Activated gamma-delta T cell treated with Interleukin-2 at 50 U/mL for 16 hours (primary cell): Measurements from ENCODE around the gene C2CD4C.

Experiments
- DNase-seq: peaks from one replicate; pipeline ENCODE4 v3.0.0-alpha.2; 2020

The C2CD4C gene

DNA sequence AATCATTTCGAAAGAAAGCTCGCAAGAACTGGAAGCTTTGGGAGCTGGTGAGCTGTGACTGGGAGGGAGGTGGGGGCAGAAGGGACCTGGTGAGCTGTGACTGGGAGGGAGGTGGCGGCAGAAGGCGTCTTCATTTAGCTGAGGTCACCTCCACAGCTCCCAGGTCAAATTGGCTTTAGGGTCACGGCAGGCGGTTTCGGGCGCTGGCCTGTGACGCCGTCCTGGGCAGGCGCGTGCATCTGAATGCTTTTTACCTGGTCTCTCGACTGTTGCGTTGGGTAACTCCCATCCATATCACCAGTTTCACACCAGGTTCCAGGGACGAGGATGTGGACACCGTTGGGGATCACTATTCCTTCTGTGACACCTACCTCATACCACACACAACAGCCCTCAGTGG is 29.2 kb downstream of the C2CD4C start:
- DNase-seq = no peak

DNA sequence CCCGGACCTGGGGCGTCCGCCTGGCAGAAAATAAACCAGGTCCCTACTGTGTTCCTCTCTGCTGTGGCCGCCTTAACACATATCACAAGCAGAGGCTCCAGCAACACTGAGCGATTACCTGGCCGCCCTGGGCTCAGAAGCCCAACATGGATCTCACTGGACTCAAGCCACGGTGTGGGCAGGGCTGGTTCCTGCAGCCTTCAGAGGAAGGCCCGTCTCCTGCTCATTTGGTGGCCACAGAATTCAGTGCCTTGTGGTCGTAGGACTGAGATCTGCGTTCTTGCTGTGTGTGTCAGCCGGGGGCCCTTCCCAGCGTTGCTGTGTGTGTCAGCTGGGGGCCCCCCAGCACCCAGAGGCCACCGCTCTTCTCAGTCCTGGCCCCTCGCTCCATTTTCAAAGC is 30.2 kb downstream of the C2CD4C start:
- no peak for DNase-seq

DNA sequence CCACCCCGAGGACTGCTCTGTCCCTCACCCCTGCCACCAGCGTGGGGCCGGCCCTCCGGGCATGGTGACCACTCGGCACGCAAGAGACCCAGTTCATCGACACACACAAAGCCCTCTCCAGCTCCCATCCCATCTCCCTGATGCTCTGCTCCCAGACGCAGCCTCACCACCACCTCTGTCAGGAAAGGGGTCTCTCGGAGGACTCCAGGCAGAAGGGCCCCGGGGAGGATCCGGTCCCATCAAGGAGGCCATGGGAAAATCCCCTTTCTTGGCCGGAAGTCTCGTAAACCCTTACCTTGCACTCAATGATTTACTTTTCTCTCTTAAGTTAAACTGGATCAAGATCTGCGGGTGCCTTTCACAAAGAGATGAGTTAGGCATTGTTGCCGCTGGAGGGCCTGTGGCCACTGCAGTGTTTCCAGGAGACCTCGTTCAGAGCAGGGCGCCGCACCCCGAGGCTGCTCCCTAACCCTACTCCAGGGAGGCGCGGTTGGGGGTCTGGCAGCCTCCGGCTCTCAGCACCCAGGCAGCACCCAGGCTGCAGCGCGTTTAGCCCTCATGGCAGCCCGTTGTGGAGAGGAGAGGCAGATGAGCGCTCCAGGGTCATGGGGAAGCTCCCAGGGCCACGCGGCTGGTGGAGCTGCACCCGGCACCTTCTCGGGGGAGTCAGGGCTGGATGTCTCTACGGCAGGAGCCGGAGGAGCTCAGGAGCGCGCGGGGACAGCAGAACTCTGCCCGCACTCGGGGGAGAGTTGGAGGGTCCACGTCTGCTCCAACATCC is 31.0 kb downstream of the C2CD4C start:
- DNase-seq = no peak

DNA sequence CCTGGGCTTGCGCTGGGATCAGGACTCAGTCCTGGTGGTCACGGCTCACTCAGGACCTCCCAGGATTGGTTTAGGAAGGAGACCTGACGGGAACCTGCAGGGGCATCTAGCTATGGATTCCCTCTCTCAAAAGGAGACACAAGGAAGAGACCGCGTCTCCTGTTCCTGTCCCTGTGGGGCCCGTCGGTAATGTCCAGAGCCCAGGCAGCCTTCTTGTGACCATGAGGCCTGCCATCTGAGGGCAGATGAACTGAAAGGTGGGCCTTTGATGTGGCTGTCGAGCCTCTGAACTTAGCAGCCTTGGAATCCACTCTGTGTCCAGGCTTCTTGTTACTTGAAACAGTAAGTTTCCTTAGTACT is 32.9 kb downstream of the C2CD4C start:
- DNase-seq = no peak

DNA sequence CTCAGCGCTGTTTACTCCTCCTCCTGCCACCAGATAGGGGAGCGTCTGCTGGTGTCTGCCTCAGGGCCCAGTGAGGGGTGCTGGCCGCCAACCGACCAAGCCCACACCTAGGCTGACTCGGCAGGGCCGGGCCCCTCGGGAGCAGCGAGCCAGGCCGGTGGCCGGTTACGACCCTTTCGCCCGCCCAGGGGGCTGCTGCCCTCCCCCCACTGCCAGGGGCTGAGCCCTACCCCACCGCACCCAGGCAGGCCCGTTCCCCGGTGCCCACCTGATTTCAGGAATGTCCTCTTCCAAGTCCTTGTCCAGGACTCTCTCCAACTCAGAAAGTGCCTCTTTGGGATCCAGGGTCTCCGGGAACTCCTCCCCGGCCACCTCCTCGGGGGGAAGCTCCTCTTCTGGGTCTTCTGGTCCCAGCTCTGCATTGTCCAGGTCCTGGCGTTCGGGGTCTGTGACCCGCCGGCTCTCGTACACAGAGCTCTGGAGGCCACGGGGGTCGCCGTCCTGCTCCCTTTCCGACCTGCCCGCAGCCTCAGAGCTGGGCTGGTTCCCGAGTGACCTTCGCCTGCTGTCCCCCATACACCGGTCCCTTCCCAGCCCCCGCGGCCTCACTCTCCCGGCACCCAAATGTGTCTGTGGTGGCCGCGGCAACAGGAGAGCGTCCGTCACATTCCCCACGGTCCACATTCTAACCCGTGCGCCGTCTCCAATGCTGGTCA is 33.4 kb downstream of the C2CD4C start:
- DNase-seq = no peak

DNA sequence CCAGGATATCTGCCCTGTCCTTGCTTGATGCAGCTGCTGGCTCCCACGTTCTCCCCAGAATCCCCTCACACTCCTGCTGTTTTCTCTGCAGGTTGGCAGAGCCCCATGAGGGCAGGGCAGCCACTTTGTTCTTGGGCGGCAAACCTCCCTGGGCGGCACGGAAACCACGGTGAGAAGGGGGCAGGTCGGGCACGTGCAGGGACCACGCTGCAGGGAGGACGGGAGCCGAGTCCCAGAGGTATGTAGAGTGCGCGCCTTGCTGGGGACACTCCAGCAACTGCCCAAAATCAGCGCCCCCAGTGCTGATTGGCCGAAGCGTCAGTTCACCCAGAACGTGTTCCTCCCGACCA is 34.1 kb downstream of the C2CD4C start:
- DNase-seq = no peak

DNA sequence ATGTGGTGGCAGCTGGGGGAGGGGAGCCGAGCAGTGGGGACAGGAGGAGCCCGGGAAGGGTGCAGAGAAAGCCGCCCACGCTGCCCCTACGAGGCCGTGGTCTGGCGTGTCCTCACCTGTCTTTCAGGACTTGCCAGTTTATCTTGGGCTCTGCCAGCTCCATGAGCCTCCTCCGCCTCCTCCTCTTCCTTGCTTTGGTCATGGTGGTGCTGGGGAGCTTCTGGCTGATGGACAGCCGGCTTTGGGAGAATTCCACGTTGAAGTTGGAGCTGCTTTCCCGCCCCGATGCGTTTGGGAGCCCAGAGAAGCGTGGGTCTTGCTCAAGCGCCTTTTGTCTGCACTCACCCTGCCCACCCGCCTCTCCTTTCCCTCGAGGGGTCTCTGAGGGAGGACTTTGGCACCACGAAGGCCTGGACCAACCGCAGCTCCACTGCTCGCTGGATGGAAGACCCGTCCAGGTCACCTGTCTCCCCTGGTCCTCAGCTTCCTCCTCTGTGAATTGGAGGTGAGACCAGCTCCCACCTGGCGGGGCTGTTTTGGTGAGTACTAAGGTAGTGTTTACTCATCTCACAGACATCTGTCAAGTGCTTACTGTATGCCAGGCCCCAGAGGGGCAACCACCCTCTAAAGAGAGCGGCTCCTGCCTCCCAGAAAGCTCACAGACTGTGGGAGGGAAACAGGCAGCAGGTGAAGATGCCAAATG is 34.6 kb downstream of the C2CD4C start:
- DNase-seq = no peak

DNA sequence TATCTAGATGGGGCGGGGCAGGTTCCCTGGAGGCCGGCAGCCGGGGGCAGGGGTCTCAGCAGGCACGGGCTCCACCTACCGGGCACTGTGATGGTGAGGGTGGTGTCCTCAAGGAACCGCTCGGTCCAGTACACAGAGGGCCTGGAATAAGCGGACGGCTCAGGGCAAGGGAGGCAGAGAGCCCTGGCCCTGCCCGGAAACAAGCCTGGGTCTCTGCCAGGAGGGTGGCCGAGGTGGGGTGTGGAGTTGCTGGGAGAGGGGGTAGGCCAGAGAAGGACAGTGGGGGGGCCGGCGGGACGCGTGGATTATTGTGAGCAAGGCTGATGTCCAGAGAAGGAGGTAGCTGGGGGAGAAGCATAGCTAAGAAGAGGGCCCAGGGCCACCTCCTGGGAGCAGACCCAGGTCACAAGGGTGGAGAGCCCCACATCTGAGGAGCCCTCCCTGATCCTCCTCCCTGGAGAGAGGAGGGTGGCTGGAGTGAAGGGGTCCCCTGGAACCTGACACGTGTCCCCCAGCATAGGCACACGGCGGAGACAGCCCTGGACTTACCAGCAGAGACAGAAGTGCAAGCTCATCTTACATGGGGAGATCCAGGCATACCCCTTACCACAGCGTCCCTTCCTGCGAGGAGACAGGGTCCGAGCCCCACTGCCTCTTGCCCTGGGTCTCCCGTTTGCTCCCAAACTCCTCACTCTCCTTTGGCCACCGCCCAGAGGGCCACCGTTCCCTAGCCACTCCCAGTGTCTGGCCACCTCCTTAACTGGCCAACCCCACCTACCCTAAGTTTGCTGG is 35.4 kb downstream of the C2CD4C start:
- DNase-seq = no peak

DNA sequence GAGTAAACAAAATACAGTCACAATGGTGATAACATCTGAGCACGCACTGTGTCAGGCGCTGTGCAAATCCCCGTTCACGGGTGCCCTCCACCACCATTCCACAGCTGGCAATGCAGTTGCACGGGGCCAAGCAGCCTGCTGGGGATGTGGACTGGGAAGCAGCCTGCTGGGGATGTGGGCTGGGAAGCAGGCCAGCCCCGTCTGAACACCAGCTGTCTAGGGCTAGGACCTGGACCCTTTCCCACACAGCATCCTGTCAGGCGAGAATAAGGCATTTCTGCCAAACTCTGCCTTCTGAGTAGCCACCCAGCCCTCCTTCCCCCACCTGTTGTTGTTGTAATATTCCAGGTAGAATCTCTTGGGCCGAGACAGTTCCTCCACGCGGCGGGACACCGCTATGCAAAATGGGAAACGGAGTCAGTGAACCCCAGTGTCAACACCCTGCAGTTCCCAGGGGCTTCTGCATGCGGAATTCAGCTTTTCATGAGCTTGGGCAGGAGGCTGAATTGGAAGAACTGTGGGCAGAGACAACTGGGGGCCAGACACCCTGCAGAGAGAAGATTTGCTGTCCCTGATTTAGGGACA is 36.5 kb downstream of the C2CD4C start:
- no peak for DNase-seq

DNA sequence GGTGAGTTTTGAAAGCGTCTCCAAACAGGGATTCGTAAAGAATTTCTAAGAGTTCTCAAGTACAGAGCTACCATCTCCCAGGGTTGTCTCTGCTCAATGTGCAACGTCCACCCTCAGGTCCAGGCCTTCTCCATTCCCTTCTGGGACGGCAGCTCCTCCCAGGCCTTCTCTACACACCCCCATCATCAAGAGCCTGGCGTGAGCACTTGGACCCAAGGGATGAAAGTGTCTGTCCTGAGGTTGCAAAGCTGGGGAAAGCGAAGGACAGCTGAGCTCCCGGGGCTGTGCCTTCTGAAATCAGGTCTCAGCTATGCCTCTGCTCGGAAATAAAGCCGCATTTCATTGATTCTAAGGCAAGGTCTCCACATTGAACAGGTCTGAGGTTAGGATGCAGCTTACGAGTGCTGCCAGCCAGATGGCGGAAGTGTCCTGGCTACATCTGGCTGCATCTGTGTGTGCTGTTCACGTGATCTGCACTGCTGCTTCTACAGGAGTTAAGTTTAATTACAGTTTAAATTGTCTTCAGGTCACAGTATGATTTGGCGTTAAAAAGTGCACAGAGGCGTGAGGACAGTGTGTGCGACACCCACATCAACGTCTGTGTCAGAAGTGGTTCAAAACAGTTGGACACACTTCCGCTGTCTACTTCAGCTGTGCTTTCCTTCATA is 37.3 kb downstream of the C2CD4C start:
- no peak for DNase-seq

DNA sequence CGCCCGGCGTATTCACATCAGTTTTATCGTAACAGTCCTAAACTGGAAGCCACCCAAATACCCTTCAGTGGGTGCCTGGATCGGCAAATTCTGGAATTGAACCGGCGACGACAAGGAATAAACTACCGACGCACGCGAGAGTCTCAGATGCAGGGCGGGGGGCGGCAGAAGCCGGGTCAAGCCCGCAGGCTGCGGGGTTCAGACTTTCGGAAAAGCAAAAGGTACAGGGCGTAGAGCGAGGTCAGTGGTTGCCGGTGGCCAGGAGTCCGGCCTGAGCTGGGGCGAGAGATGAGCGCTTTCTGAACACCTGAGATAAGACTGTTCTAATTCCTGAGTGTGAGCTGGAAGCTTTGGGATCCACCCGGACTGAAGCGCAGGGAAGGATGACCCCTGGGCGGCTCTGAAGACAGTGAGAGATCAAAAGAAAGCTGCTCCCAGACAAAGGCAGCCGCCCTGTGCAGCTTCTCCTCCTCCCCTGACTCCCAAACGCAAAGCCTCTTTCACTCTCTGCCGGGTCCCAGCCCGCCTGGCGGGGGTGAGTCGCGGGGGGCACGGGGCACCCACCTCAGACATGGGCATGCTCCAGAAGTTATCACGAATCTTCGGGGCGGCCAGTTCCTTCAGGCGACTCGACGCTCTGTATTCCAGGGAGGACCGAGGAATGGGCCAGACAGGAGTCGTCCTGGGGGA is 38.2 kb downstream of the C2CD4C start:
- no peak for DNase-seq

DNA sequence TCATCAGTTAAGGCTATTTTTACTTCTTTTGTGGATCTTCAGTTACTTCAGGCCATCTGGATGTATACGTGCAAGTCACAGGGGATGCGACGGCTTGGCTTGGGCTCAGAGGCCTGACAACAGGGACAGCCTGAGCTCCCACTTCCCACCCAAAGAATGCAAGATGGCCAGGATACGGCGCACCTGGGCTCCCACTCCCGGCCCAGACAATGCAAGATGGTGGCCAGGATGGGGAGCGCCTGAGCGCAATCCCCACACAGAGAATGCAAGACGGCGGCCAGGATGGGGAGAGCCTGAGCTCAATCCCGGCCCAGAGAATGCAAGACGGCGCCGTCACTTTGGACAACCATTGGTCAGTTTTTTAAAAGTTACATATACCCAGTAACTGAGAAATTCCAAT is 39.1 kb downstream of the C2CD4C start:
- DNase-seq = no peak

DNA sequence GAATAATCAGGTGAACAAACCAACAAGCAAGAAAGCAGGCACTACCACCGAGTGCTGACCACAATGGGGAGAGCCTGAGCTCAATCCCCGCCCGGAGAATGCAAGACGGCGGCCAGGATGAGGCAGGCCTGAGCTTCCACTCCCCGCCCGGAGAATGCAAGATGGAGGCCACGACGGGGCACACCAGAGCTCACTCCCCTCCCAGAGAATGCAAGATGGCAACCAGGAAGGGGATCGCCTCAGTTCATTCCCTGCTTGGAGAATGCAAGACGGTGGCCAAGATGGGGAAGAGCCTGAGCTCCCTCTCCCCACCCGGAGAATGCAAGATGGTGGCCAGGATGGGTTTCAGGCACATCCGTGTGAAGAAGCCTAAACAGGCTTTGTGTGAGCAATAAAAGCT is 39.7 kb downstream of the C2CD4C start:
- DNase-seq = no peak

DNA sequence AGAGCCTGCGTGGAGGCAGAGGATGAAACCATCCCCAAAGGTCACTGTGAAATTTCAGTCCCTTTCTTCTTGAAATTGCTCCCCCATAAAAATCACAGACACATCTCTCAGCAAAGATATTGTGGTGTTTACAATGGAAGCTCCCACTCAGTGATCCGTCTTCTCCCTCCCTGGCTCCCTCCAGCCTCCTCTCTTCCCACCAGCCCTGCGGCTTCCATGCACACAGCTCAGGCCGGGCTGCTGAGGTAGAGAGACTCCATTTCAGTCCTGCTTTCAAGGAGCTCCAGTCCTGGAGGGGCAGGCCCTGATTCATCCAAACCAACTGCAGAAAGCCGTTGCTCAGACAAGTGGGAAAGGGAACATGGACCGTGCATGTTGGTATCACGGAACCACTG is 40.3 kb downstream of the C2CD4C start:
- DNase-seq = no peak

DNA sequence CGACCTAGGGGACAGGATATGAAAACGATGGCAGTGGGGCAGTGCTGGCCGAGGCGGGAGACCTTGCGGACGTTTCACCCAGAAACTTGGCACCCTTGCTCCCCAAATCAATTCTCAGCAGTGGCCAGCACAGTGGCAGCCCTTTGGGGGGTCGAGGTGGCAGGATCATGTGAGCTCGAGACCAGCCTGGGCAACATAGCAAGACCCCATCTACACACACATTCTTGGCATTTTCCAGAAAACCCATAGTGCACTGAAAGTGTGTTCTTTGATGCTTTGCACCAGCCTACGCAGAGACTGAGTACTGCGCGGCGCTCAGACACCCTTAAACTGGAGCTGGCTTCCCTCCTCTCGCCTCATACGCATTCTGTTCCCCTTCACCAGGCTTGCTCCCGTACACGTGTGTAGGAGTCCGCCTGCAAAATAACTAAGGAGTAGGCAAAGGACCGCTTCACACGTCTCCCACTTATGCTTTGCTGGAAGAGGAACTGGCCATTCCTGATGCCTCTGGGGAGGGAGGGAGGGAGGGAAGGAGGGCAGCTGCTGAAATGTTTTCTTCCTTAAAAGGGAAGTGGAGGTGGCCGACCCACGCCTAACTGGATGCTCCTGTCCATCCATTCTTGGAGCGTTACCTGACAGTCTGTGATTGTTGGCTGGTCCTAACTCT is 40.9 kb downstream of the C2CD4C start:
- DNase-seq = no peak

DNA sequence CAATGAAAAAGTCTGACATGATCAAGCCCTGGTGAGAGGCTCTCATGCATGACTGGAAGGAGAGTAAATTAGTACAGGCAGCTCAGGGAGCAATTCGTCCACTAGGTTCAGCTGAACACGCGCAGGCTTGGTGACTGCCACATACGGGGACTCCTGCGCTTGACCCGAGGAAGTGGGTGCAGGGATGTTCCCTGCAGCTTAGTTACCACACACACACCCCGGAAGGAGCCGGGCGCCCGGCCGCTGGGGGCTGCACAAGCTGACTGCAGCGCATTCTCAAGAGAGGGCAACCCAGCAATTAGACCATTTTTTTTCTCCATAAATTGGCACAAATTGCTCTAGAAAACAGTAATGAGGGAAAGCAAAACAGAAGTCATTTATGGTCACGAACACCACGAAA is 41.4 kb downstream of the C2CD4C start:
- DNase-seq = no peak

DNA sequence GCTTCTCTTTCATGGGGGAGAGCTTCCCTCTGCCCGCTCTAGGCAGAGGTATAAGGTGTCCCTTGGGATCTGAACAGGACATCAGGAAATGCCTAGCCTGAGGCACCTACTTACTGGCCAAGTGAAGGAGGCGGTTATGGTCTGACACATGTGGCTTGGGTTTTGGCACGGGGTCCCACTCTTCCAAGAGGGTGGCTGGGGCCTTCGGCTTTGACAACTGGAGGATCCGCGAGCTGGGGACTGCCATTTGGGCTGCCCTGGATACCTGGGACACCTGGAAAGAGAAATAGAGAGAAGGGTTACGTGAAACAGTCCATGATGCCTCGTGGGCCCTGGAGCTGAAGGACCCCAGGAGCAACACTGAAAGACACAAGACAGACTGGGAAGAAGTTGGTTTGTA is 42.0 kb downstream of the C2CD4C start:
- DNase-seq = no peak

DNA sequence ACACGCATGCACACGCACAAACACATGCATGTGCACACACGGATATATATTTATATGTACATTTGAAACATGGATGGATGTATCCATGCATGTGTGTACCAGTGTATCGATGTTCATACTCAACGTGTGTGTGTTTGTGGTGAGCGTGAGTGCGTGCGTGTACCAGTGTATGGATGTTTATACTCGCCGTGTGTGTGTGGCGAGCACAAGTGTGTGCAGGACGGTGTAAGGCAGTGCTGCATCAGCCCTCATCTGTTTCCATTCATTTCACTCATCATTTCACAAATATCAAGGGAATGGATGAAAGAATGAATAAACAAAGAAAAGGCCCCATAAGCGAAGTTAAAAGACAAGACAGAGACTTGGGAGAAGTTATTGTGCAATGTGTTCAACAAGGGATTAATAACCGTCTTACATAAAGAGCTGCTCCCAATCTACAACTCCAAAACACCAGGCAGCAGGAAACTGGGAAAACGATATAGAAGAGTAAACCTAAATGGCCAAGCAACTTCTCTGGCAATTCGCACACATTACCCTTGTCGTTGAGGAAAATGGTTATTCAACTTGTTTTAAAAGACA is 42.7 kb downstream of the C2CD4C start:
- DNase-seq = no peak

DNA sequence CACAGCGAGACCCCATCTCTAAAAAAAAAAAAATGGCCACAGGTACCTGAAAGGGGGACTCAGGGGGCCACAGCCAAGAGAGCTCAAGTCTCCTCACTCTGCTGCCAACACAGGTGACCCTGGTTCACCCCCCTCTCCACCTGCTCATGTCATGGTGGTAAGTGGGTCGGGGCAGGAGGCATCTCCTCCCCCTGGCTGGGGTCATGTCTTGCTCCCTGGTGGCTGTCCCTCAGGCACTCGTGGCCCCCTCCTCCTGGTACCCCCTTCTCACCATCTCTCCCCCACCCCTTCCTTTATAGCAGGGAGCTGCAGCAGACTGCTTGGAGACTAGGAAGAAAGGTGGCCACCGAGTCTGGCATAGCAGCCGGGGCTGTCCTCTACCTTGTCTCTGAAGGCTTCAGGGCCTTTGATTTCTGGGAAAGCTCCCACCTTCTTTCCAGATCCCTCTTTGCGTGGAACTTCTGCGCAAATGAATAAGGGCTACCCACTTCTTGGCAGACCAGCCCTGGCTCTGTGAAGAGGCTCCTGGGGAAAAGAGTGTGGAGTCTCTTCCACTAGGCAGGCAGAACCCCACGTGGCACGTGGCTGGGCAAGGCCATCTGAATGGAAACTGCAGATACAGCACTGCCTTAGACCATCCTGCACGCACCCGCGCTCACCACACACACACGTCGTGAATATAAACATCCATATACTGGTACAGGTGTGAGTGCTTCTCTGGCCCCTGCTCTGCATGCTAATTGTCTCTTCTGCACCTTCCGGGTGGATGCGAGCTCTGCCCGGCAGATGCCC is 44.3 kb downstream of the C2CD4C start:
- DNase-seq = no peak

DNA sequence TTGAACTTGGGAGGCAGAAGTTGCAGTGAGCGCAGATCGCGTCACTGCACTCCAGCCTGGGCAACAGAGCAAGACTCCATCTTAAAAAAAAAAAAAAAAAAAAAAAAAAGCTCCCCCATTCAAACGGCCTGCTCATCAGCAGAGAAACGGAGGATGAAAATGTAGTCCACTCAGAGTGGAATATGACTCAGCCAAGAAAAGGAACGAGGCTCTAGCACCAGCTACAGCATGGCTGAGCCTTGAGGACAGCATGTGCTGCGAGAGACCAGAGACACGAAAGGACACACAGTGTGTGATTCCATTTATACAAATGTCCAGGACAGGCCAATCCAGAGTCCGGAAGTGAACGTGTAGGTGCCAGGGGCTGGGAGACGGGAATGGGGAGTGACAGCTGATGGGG is 46.3 kb downstream of the C2CD4C start:
- DNase-seq = no peak
